GM21529 (cell line): Measurements from ENCODE around the gene S100A8.
"Not testable (repeated sequence)": the region's sequence is repeated elsewhere in the genome, so short reads cannot be mapped to it uniquely, and the experiment has no call there.

Source experiments
- ATAC-seq: cut with Tn5 transposase; IDR thresholded peaks from one replicate; pipeline ENCODE4 v1.9.1; 2021; ENCODE audit not compliant: unreplicated experiment

S100A8 gene

GRCh38 chr1:153417136-153417888 lies 26.4 kb upstream of the S100A8 start:
- no peak for ATAC-seq

- no peak for ATAC-seq
Observed at GRCh38 chr1:153415850-153416570, 25.1 kb upstream of the S100A8 start, which contains the start of gene S100A7A. Gene S100A7A, plus strand, starts transcription at chr1:153416520. Its CDS starts 1,563 bp downstream, at chr1:153418083.

- not testable (repeated sequence) for ATAC-seq
Observed at GRCh38 chr1:153413961-153414360, 23.1 kb upstream of the S100A8 start.

GRCh38 chr1:153407274-153407673 lies 16.4 kb upstream of the S100A8 start:
- not testable (repeated sequence) for ATAC-seq

GRCh38 chr1:153405825-153406599 lies 15.1 kb upstream of the S100A8 start:
- not testable (repeated sequence) for ATAC-seq

GRCh38 chr1:153404768-153405167 lies 13.9 kb upstream of the S100A8 start:
- ATAC-seq = no peak

- no peak for ATAC-seq
Observed at GRCh38 chr1:153404086-153404635, 13.3 kb upstream of the S100A8 start.

- ATAC-seq = no peak
Observed at GRCh38 chr1:153403421-153404085, 12.7 kb upstream of the S100A8 start.

- ATAC-seq = no peak
Observed at GRCh38 chr1:153402226-153402625, 11.4 kb upstream of the S100A8 start.

GRCh38 chr1:153401461-153401860 lies 10.6 kb upstream of the S100A8 start:
- no peak for ATAC-seq

GRCh38 chr1:153400244-153400643 lies 9.4 kb upstream of the S100A8 start:
- no peak for ATAC-seq

GRCh38 chr1:153399401-153400055 lies 8.7 kb upstream of the S100A8 start:
- no peak for ATAC-seq

GRCh38 chr1:153397924-153398651 lies 7.2 kb upstream of the S100A8 start:
- no peak for ATAC-seq

GRCh38 chr1:153397051-153397923 lies 6.4 kb upstream of the S100A8 start:
- ATAC-seq = no peak

GRCh38 chr1:153396461-153396860 lies 5.6 kb upstream of the S100A8 start:
- ATAC-seq = no peak

GRCh38 chr1:153395776-153396175 lies 4.9 kb upstream of the S100A8 start:
- ATAC-seq = no peak

- ATAC-seq = no peak
Observed at GRCh38 chr1:153395136-153395685, 4.3 kb upstream of the S100A8 start.

GRCh38 chr1:153394391-153394790 lies 3.5 kb upstream of the S100A8 start:
- no peak for ATAC-seq
